KG1 (cell line): Measurements from ENCODE around the gene MYO5B.
"Not testable (repeated sequence)": the region's sequence is repeated elsewhere in the genome, so short reads cannot be mapped to it uniquely, and the experiment has no call there.

Source experiments
- DNase-seq: peaks from one replicate; lab custom pipeline; 2025; lab: John Stamatoyannopoulos, UW

Gene MYO5B

DNA sequence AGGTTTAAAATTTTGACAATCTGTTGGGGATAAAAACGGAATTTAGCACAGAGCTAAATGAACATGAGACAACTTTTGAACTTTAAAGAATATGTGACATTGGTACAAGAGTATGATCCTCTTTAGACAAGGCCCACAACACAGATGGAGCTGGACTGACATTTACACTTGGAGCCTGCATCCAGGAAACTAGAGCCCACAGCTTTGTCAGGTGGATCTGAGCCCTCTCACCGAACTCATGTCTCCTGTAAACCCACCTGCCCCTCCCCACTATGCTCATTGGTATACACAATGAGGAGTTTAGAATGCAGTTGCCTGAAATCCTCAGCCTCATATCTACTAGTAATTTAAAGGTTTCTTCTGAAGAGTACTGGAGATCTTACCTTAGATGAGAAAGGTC is 359.5 kb downstream of the MYO5B start:
- DNase-seq = no peak

DNA sequence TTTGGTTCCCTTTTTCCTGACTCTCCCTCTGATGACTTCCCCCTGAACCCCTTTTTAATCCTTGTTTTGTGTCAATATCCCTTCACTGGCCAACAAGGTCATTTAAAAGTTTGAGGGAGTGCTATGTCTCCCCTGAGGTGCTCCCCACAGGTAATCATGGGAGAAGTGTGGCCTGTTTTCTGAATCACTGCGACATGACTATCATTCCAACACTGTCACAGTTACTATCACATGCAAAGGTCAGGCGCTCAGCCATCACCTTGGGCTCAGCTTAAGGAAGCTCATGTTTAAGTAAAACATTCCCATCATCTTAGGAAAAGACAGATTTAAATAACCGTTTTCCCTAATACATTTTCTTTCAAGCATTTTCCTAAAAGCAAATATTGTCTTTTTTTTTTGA is 360.7 kb downstream of the MYO5B start:
- DNase-seq = no peak

DNA sequence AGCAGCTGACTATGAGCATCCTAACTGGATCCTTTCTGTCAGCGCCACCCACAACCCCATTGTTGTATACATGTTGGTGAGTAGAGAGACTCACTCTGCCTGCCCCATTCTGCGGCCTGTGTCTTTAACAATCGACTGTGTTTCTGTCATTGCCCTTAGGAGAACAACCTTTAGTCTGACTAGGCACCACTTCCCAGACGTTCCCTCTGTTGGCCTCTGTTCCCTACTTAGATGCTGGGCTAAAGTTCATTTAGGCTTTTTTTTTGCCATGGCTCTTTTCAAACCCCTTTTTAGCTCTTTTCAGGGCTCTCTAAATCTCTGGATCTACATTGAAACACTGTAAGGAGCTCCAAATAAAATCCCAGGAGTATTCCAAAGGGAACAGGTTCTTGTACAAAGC is 361.1 kb downstream of the MYO5B start:
- no peak for DNase-seq

DNA sequence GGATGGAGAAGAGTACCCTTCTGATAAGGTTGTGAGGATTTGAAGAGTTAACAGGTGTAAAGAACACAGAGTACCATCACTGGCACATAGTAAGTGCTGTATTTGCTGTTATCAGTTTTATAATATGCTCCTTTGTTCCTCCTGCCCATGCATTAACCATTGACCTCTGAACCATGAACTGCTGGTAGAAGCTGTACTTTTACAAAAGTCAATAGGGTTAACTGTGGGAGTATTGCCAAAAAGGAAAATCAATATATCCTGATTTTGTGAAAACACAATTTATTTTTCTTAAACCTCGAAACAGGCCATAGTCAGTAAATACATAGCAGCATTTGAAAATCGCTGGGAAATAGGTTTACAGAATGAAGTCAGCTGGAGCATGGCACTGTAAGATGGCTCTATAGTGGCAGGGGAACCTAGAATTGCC is 362.7 kb downstream of the MYO5B start:
- DNase-seq = no peak

DNA sequence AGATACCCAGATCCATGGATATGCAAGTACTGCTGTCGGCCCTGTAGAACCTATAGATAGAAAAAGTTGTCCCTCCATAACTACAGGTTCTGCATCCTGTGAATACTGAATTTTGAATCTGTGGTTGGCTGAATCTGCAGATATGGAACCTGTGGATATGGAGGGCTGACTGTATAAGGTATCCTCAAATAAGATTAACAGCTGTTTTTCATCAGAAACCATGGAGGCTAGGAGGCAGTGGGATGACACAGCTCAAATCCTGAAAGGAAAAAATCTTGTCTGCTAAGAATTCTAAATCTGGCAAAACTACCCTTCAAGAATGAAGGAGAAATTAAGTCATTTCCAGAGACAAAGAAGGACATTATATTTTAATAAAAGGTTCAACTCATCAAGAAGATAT is 367.0 kb downstream of the MYO5B start:
- no peak for DNase-seq

DNA sequence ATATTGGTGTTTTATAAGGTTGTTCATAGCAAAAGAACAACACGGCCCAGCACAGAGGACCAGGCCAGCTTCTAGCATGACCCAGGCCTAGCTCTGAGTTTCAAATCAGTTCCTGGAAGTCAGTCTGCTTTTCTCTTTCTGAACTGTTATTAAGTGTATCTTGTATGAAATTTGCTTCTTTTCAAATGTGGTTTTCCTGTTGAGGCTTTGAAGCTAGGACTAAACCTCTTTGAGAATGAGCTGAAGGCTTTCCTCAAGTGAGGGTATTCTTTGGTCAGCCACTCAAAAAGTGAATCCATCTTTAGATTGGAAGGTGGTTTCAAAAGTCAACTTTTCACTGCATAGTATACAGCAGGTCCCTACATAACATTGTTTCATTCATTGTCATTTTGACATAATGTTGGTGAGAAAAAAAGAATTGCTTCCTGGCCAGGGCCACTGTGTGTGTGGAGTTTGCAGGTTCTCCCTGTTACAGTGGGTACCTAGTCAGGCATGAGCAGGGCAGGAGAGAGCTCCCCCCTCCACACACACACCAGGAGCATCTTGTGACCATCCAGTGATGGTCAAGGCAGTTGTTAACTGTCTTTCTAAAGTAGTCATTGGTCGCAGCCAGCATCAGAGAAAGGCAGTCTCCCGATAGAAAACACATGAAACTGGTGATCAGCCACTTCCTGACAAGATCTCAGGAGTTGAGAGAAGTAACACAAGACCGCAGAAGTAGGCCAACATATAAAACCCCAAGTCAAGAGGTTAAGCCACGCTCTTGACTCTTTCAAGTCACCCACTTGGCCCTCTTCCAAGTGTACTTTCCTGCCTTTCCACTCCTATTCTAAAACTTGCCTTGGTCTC is 374.9 kb downstream of the MYO5B start:
- peak; percentile 15 for DNase-seq

DNA sequence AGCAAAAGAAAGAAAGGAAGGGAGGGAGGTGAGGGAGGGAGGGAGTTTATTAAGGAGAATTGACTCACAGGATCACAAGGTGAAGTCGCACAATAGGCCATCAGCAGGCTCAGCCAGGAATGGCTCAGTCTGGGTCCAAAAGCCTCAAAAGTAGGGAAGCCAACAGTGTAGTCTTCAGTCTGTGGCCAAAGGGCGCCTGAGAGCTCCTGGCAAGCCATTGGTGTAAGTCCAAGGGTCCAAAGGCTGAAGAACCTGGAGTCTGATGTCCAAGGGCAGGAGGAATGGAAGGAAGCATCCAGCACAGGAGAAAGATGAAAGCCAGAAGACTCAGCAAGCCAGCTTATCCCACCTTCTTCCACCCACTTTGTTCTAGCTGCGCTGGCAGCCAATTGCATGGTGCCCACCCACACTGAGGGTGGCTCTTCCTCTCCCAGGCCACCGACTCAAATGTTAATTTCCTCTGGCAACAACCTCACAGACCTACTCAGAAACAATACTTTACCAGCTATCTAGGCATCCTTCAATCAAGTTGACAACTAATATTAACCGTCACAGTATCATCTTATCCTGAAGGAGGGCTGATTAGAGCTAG is 375.8 kb downstream of the MYO5B start:
- DNase-seq = no peak

DNA sequence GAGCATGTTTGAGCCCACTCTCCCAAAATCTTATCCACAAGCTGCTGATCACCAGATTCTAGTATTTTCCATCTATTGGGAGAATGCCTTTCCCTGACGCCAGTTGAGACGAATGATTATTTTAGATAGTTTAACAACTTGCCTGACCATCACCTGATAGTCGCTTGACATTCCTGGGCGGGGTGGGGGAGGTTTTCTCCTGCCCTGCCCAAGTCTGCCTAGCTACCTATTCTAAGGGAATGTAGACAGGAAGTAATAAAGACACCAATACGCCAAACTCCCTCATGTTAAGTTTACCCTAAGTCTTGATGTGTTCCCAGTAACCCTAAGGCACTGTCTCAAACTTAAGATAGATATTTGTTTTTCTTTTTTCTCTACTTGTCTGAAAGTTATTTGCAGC is 377.0 kb downstream of the MYO5B start:
- no peak for DNase-seq

DNA sequence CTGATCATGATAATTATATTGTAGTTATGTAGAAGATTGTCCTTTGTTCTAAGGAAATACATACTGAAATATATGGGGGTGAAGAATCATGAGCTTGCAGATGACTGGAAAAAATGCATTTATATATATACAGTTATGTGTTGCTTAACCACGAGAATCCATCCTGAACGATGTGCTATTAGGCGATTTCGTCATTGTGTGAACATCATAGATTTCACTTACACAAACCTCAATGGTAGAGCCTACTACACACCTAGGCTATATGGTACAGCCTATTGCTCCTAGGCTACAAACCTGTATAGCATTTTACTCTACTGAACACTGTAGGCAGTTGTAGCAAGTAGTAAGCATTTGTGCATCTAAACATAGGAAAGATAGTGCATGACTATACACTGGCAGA is 379.0 kb downstream of the MYO5B start:
- DNase-seq = no peak

DNA sequence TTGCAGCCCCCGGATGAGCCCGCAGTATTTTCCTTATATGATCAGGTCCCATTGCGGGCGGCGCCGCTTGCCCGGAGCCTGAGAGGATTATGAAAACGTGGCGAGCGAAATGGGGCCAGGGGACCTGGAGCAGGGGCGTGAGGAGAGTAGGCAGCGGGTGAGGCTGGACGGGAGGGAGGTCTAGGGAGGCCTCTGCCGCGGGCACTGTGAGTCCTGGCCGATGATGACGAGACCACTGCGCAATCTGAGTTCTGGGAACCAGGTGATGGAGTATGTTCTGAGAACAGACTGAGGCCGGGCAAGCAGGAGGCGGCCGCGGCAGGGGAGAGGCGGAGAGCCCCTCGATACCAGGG is 380.8 kb downstream of the MYO5B start:
- no peak for DNase-seq

DNA sequence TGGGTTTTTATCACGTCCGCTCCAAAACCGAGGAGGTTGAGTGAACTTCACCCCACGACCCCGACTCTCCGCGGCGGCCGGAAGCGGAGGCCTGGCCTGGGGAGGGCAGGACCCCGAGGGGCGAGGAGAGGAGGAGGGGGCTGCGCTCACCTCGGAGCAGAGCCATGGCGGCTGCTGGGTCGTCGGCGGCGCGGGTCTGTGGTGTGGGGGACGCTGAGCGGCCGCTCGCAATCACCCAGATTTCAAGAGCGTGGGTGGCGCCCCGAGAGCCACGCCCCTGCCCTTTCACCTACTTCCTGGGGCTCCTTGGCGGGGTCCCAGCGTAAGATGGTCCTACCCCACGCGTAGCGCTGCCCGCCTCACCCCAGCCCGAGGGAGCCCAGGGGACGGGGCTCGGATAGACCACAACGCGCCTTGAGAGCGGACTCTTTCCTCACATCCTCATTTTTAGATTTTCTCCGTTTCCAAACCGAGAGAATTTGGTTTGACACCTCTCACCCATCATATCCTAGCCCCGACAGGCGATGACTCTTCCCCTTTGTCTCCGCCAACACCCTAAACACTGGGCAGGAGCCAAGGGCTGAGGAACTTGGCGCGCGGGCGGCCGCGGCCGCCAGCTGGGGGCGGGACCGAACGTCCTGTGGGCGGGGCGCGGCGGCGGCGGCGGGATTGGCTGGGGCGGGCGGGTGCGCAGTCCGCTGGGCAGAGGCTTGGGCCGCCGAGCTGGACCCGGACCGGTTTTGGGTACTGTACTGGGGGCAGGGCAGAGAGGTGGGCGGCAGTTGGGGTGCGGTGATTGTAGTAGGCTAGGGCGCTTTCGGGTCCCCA is 381.4 kb downstream of the MYO5B start, which contains the start of gene ACAA2:
TSS of gene ACAA2 (minus strand) at position 215 of the 828 bp plus-strand sequence. CDS start at position 166, 49 bp downstream.
- DNase-seq = peak; percentile 48

DNA sequence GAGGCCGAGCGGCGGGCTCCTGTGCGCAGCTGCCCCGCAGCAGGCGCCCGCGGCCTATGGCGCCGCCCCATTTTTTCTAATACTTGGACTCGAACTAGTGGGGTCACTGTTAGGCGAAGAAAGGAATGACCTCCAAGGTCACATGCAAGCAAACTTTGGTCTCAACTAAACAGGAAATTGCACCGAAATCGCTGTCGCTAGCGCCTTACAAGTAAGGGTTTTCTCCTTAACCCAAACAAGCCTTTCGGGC is 382.0 kb downstream of the MYO5B start:
- DNase-seq = no peak

DNA sequence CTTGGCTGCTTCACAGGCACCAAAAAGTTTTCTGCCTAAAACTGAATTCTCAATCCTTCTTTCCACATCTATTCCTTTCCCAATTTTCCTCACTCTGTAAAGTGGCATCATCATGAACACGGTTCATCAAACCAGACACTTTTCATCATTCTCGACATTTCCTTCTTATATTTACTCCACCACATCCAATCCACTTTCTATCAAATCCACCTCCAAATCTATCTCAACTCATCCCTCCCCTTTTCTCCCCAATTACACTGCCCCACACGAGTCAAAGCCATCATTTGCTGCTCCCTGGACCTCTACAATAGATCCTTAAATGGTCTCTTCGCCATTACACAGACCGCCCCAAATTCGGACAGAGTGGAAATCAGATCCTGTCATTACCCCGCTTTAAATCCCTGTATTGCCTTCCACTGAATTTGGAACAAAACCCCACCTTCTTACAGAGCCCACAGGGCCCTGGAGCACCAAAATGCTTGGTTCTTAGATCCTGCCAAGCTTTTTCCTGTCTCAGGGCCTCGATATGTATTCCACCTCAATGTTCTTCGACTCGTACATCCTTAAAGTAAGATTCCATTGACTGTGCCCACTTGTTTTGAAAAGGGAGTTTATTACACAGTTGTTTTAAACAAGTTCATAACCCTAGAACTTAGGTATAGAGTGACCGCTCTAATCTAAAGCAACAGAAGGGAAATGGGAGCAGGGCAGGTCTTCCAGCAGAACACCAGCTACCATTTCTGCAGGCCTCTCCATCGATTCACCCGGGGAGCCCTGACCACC is 382.5 kb downstream of the MYO5B start:
- no peak for DNase-seq

DNA sequence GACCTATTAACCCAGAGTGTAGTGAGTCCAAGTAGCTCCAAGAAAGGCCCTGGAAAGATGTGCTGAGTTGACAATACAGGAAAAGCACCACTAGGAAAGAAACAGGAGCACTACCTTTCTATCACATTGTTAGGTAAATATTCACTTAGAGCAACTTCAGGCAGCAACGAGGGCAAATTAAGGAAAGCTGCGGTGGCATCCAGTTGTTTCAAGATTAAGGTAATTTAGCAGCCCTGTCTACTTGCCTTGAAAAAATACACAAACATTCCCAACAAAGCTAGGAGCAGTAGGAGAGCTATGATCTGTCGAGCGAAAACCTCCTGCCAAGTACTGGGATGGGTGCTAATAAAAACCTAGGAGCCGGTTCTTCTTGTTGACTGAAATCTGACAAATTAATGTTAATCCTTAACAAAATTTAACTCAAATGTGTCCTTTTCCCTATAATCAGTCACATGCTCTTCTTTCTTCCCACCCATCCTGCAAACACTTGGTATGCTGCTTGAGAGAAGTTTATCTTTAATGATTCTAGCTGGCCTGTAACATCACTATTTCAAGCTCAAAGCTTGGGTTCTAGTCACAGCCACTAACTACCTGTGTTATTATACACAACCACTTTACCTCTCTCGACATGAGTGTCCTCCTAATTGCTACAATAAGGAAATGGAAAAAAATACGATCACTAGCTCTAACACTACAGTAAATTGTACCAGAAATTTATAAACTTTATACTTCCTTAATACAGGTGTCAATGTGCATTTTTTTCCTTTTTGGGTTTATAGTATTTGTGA is 383.6 kb downstream of the MYO5B start:
- no peak for DNase-seq

DNA sequence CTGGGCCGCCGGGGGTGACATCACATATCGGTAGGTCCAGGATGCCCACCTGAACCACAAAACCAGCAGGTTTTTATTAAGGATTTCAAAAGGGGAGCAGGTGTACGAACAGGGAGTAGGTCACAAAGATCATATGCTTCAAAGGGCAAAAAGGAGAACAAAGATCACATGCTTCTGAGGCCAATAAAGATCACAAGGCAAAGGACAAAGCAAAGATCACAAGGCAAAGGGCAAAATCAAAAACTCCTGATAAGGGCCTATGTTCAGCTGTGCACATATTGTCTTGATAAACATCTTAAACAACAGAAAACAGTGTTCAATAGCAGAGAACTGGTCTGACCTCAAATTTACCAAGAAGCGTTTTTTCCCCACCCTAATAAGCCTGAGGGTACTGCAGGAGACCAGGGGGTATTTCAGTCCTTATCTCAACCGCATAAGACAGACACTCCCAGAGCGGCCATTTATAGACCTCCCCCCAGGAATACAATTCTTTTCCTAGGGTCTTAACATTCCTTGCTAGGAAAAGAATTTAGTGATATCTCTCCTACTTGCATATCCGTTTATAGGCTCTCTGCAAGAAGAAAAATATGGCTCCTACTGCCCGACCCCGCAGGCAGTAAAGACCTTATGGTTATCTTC is 386.3 kb downstream of the MYO5B start:
- DNase-seq = not testable (repeated sequence)

DNA sequence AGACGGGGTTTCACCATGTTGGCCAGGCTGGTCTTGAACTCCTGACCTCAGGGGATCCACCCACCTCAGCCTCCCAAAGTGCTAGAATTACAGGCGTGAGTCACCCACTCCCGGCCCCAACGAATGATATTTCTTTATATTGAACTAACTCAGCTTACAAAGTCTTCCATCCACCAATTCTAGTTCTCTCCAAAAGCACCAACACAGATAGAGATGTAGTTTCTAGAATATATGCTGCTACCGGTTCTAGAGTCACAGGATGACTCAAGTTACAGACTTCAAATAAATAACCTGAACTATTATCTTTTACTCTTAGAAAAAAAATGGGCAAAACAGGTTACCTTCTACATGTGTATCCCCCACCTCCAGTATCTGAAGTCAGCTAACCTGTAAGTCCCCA is 390.9 kb downstream of the MYO5B start:
- DNase-seq = no peak

DNA sequence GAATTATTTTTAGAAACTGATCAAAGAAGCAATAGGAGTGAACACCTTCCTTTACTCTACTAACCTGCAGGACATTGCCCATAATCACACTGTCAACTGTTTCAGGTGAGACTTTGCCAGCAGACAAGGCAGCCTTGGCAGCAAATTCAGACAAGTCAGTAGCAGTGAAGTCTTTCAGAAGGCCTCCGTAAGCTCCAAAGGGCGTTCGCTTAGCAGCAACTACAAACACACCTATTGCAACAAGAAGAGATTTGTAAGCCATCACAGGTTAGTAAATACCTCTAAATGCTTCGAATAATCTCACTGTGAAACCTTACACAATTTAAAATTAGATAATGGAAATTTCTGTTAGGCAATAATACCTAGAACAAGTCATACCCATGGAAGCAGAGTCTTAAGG is 392.3 kb downstream of the MYO5B start:
- DNase-seq = no peak

DNA sequence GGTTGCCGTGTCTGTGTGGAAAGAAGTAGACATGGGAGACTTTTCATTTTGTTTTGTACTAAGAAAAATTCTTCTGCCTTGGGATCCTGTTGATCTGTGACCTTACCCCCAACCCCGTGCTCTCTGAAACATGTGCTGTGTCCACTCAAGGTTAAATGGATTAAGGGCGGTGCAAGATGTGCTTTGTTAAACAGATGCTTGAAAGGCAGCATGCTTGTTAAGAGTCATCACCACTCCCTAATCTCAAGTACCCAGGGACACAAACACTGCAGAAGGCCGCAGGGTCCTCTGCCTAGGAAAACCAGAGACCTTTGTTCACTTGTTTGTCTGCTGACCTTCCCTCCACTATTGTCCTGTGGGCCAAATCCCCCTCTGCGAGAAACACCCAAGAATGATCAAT is 394.5 kb downstream of the MYO5B start:
- not testable (repeated sequence) for DNase-seq

DNA sequence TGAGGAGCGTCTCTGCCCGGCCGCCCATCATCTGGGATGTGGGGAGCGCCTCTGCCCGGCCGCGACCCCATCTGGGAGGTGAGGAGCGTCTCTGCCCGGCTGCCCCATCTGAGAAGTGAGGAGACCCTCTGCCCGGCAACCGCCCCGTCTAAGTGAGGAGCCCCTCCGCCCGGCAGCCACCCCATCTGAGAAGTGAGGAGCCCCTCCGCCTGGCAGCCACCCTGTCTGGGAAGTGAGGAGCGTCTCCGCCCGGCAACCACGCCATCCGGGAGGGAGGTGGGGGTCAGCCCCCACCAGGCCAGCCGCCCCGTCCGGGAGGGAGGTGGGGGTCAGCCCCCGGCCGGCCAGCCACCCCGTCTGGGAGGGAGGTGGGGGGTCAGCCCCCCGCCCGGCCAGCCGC is 395.1 kb downstream of the MYO5B start:
- not testable (repeated sequence) for DNase-seq

DNA sequence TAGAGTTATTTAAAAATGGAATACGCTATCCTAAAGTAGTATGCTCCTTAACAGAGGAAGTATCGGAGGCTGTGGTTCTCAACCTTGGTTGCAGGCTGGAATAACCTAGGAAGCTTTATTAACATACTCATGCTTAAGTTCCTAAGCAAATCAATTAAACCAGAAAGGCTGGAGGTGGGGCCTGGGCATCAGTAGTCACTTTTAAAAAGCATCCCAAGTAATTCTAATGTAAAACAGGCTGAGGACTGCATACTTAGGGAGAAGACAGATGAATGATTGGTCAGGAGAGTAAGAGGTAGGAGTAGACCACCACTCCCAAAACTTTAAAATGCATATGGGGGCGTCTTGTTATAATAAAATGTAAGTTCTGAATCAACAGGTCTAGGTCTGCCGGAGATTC is 396.9 kb downstream of the MYO5B start:
- no peak for DNase-seq
